ENCODE measurements around the gene ABCA1. TPM values are rescaled to one million over a fixed set of nuclear protein-coding genes. Genes with fewer than 3 reads are reported as not detected.

ABCA1 gene
- total RNA-seq, 2 donors from 2014 or later = 21.6 to 34.8 TPM

GRCh38 chr9:104875897-104876296 is 52.1 kb downstream of the ABCA1 start:
- WGBS, 2 experiments (ENCODE audit: insufficient coverage in 1 of 2, insufficient read length in 1 of 2) = 92 to 100% methylated on average over 2 to 4 of the region's 4 CpGs
- no peak for TF ChIP-seq CTCF (conservative IDR thresholded peaks at IDR 0.05)

GRCh38 chr9:104875320-104875719 is 52.6 kb downstream of the ABCA1 start:
- no peak overlapping the region for H3K27ac Mint-ChIP-seq
- H3K4me1 Mint-ChIP-seq = no peaks in the 10 kb centered on the region
- peaks cover 76% of the 10 kb centered on the region for H3K36me3 Mint-ChIP-seq (ENCODE audit: low read depth)
- Histone ChIP-seq H3K4me3 (ENCODE audit: low read length) (no peak overlapping the region), H3K9me3 (ENCODE audit: control insufficient read depth, low read length) (no peaks in the 10 kb centered on the region), H3K27me3 (ENCODE audit: control insufficient read depth, insufficient read depth, low read length, poor library complexity, severe bottlenecking) (no peaks in the 10 kb centered on the region), H3K27ac (ENCODE audit: low read depth, low read length) (no peak overlapping the region), H3K9ac (ENCODE audit: extremely low read depth, low read length, poor library complexity, severe bottlenecking) (no peak overlapping the region), H3K4me1 (ENCODE audit: control insufficient read depth, insufficient read depth, low read length) (no peaks in the 10 kb centered on the region), H3K36me3 (ENCODE audit: control insufficient read depth, insufficient read depth, low read length) (peaks cover 90% of the 10 kb centered on the region)
- peaks cover 12% of the 10 kb centered on the region for H3K9me3 Mint-ChIP-seq
- DNase-seq = no peak
- WGBS, 2 experiments (ENCODE audit: insufficient coverage in 1 of 2, insufficient read length in 1 of 2) = 82 to 88% methylated on average over 3 of the region's 3 CpGs
- no peak overlapping the region for H3K4me3 Mint-ChIP-seq
- TF ChIP-seq CTCF (conservative IDR thresholded peaks at IDR 0.05) = no peak
- H3K27me3 Mint-ChIP-seq (ENCODE audit: insufficient read depth) = no peaks in the 10 kb centered on the region

More at GRCh38 chr9:104875897-104876296, 52.1 kb downstream of the ABCA1 start:
- Histone ChIP-seq H3K4me3 (ENCODE audit: low read length) (no peak overlapping the region), H3K4me1 (ENCODE audit: control insufficient read depth, insufficient read depth, low read length) (no peaks in the 10 kb centered on the region), H3K27me3 (ENCODE audit: control insufficient read depth, insufficient read depth, low read length, poor library complexity, severe bottlenecking) (no peaks in the 10 kb centered on the region), H3K27ac (ENCODE audit: low read depth, low read length) (no peak overlapping the region), H3K9ac (ENCODE audit: extremely low read depth, low read length, poor library complexity, severe bottlenecking) (no peak overlapping the region), H3K36me3 (ENCODE audit: control insufficient read depth, insufficient read depth, low read length) (peaks cover 92% of the 10 kb centered on the region), H3K9me3 (ENCODE audit: control insufficient read depth, low read length) (no peaks in the 10 kb centered on the region)
- H3K9me3 Mint-ChIP-seq = peaks cover 12% of the 10 kb centered on the region
- peaks cover 75% of the 10 kb centered on the region for H3K36me3 Mint-ChIP-seq (ENCODE audit: low read depth)
- H3K27ac Mint-ChIP-seq = no peak overlapping the region
- H3K4me1 Mint-ChIP-seq = peaks cover under 1% of the 10 kb centered on the region
- DNase-seq = no peak
- H3K4me3 Mint-ChIP-seq = no peak overlapping the region
- H3K27me3 Mint-ChIP-seq (ENCODE audit: insufficient read depth) = no peaks in the 10 kb centered on the region

GRCh38 chr9:104873489-104873850 is 54.5 kb downstream of the ABCA1 start:
- Mint-ChIP-seq H3K9me3 (peaks cover 12% of the 10 kb centered on the region), H3K4me1 (peaks cover 10% of the 10 kb centered on the region), H3K27me3 (ENCODE audit: insufficient read depth) (no peaks in the 10 kb centered on the region), H3K27ac (no peak overlapping the region), H3K36me3 (ENCODE audit: low read depth) (peaks cover 65% of the 10 kb centered on the region), H3K4me3 (no peak overlapping the region)
- no peak overlapping the region for H3K27ac ChIP-seq (ENCODE audit: low read depth, low read length)
- no peaks in the 10 kb centered on the region for H3K27me3 ChIP-seq (ENCODE audit: control insufficient read depth, insufficient read depth, low read length, poor library complexity, severe bottlenecking)
- H3K9ac ChIP-seq (ENCODE audit: extremely low read depth, low read length, poor library complexity, severe bottlenecking) = no peak overlapping the region
- H3K9me3 ChIP-seq (ENCODE audit: control insufficient read depth, low read length) = no peaks in the 10 kb centered on the region
- no peaks in the 10 kb centered on the region for H3K4me1 ChIP-seq (ENCODE audit: control insufficient read depth, insufficient read depth, low read length)
- H3K4me3 ChIP-seq (ENCODE audit: low read length) = no peak overlapping the region
- no peak for TF ChIP-seq CTCF (conservative IDR thresholded peaks at IDR 0.05)
- H3K36me3 ChIP-seq (ENCODE audit: control insufficient read depth, insufficient read depth, low read length) = peaks cover 89% of the 10 kb centered on the region
- DNase-seq = no peak
- 60 to 100% methylated on average over 2 to 3 of the region's 3 CpGs for WGBS, 2 experiments (ENCODE audit: insufficient coverage in 1 of 2, insufficient read length in 1 of 2)
